Right lobe of liver (tissue), 6 donors: ENCODE results near the gene PAK1. TPM values are rescaled to one million over a fixed set of nuclear protein-coding genes. Genes with fewer than 3 reads are reported as not detected.

ENCODE experiments used
- ATAC-seq, 4 donors: fragments of 200-7000 bp; cut with Tn5 transposase; one replicate each; pipeline ENCODE4 v1.9.1; 2020; ENCODE audit warnings: mild to moderate bottlenecking in 4 of 4, moderate library complexity in 4 of 4
- DNase-seq, 3 donors: peaks; one replicate each; pipeline ENCODE4 v3.0.0-alpha.2; 2020
- H3K27ac ChIP-seq, 3 donors: fragments of 200-600 bp; one replicate each; pipeline ENCODE4 v1.8.0; 2022
- H3K27me3 ChIP-seq, 2 donors: fragments of 200-600 bp; one replicate each; pipeline ENCODE4 v1.8.0; 2022
- H3K36me3 ChIP-seq, 4 donors: fragments of 200-600 bp; sonication (generic) in 1 of 4; one replicate each; pipeline versions ENCODE4 v1.5.1 to v1.8.0; 2017 to 2022; ENCODE audit warnings: control low read depth in 1 of 4
- H3K4me1 ChIP-seq, 4 donors: fragments of 200-600 bp; sonication (generic) in 1 of 4; one replicate each; pipeline versions ENCODE4 v1.5.1 to v1.8.0; 2017 to 2022; ENCODE audit warnings: control low read depth in 1 of 4
- H3K4me3 ChIP-seq, 3 donors: fragments of 200-600 bp; one replicate each; pipeline ENCODE4 v1.8.0; 2022
- H3K9me3 ChIP-seq, 4 donors: fragments of 200-600 bp; sonication (generic) in 1 of 4; one replicate each; pipeline versions ENCODE4 v1.5.1 to v1.8.0; 2017 to 2022; ENCODE audit warnings: control low read depth in 1 of 4
- CTCF ChIP-seq, 4 donors: fragments of 200-600 bp in 3 of 4; fragments of 450-650 bp in 1 of 4; IDR thresholded peaks; one replicate each; pipeline versions ENCODE4 v1.5.1 to v1.8.0; 2016 to 2022; ENCODE audit warnings: antibody characterized with exemption in 4 of 4, mild to moderate bottlenecking in 2 of 4
- POLR2A ChIP-seq: fragments of 450-650 bp; IDR thresholded peaks from one replicate; pipeline ENCODE4 v1.6.1; 2017; ENCODE audit warnings: antibody characterized with exemption, mild to moderate bottlenecking
- WGBS: methylation state at CpG from one replicate; pipeline ENCODE4 v1.1.6; 2018; ENCODE audit warnings: low coverage, low lambda C conversion rate; ENCODE audit not compliant: insufficient coverage; ENCODE audit errors: missing lambda C conversion rate; 5-methylcytosine and 5-hydroxymethylcytosine counted together
- intact Hi-C, 2 donors: fragments of 100-400 bp; cut with DNase I; formaldehyde crosslinking; loops; one replicate each; pipeline versions ENCODE4 v1.11.2 to v1.14.1; 2022
- total RNA-seq, 6 experiments: library from RNA; depleted of rRNA in 2 of 6; stranded (reverse); fragments of >200 nt in 2 of 6; fragmentation: NEBNext Ultra II Directional in 3 of 6; extraction: Animal tissue kit (Norgen Biotek cat#: 25700) in 3 of 6; gene quantifications; one replicate each; pipeline versions ENCODE4 v1.1.0 to v1.2.4, GENCODE V29; 2016 to 2023
- donor health status: DM: no; HTN: yes; CAD: no.
- donor health status: DM: no; HTN: no; CAD: no.
- donor health status: DM: no; HTN: no; CAD: no.
- donor health status: DM: no; HTN: yes; CAD: no.
- donor health status: DM: no; HTN: yes; CAD: no.

The PAK1 gene
- total RNA-seq, 6 experiments from 2014 or later: 7.3 to 14.5 (median 9.3) TPM

GRCh38 chr11:77510095-77510494 is 36.2 kb upstream of the PAK1 start:
- WGBS: 78% methylated on average over 3 of the region's 3 CpGs
- H3K27me3 ChIP-seq: no peaks in the 10 kb centered on the region

DNA sequence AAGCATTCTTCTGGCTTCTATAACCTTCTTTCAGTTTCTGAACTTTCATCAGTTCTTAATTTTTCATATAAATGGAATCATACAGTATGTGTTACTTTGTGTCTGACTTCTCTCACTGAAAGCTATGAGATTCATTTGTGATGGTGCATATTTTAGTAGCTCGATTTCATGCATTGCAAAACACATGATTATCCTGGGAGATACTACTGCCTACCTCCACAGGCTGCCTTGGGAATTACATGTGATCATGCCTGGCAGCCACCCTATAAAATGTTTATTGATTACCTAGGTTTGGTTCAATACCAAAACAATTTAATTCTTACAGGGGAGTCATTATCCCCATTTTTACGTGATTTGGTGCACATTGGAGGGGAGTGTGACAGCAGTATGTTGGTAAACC is 34.1 kb upstream of the PAK1 start:
- TF ChIP-seq POLR2A (no peak), CTCF (IDR thresholded peaks at IDR 0.05) (peak; percentile 28 to 48 (median 32))
- Histone ChIP-seq H3K36me3 (no peaks in the 10 kb centered on the region), H3K27me3 (no peaks in the 10 kb centered on the region), H3K4me3 (no peak overlapping the region), H3K4me1 (no peaks in the 10 kb centered on the region), H3K9me3 (no peaks in the 10 kb centered on the region), H3K27ac (no peak overlapping the region)
- DNase-seq: no peak
- WGBS: 23% methylated on average over 2 of the region's 2 CpGs
- intact Hi-C loops: no loop called here
- ATAC-seq: peak; percentile 34 to 56 (median 47)

More at GRCh38 chr11:77510095-77510494, 36.2 kb upstream of the PAK1 start:
- no peaks in the 10 kb centered on the region for H3K9me3 ChIP-seq
- DNase-seq (no peak), ATAC-seq (no peak)
- intact Hi-C loops: no loop called here
- no peaks in the 10 kb centered on the region for H3K4me1 ChIP-seq
- no peaks in the 10 kb centered on the region for H3K36me3 ChIP-seq
- TF ChIP-seq CTCF (IDR thresholded peaks at IDR 0.05) (no peak), POLR2A (no peak)
- no peak overlapping the region for H3K4me3 ChIP-seq
- H3K27ac ChIP-seq: no peak overlapping the region

DNA sequence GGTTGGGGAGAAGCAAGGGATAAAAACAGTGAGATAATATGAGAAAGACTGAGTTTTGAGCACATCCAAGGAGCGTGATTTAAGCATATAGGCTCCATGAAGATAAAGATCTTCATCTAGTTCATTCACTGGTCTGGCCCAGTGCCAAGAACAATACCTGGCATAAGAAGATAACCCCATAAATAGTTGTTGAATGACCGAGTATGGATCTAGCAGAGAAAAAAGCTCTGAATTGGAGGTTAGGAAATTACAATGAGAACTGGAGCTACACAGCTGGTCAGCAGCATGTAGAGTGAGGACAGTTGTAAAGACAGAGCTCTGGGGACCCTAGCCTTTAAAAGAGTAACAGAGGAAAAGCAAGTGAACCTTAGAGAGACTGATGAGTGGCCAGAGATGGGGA is 33.0 kb upstream of the PAK1 start:
- DNase-seq (no peak), ATAC-seq (no peak)
- H3K4me1 ChIP-seq: no peaks in the 10 kb centered on the region
- H3K36me3 ChIP-seq: no peaks in the 10 kb centered on the region
- H3K4me3 ChIP-seq: no peak overlapping the region
- intact Hi-C loops: no loop called here
- no peaks in the 10 kb centered on the region for H3K27me3 ChIP-seq
- 65% methylated on average over 2 of the region's 2 CpGs for WGBS
- H3K9me3 ChIP-seq: no peaks in the 10 kb centered on the region
- H3K27ac ChIP-seq: no peak overlapping the region
- no peak for TF ChIP-seq CTCF (IDR thresholded peaks at IDR 0.05)
- TF ChIP-seq POLR2A: no peak

- no peak for DNase-seq
- TF ChIP-seq CTCF (IDR thresholded peaks at IDR 0.05) (no peak), POLR2A (no peak)
- Histone ChIP-seq H3K4me3 (no peak overlapping the region), H3K9me3 (no peaks in the 10 kb centered on the region), H3K36me3 (no peaks in the 10 kb centered on the region), H3K27me3 (no peaks in the 10 kb centered on the region), H3K27ac (no peak overlapping the region), H3K4me1 (no peaks in the 10 kb centered on the region)
- WGBS: 72% methylated on average over 3 of the region's 3 CpGs
- intact Hi-C loops: no loop called here
- ATAC-seq: no peak
Observed at GRCh38 chr11:77505956-77506355, 32.1 kb upstream of the PAK1 start.

DNA sequence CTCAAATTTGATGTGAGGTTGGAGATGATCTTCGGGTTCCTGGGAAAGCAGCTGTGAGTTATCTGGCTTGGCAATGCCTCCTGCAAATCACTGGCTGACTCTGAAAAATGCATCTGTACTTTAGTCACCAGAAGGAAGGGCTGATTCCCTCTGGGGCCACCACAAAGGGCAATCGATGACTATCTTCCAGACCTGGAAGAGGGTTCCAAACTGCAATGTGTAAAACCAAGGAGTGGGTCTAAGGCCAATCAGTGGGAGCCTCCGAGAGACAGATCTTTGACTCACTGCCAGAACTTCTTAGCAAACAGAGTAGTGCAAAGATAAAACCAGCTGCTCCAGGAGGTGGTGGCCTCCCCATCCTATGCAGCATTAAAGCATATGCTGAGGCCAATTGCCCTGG is 29.1 kb upstream of the PAK1 start:
- Histone ChIP-seq H3K36me3 (no peaks in the 10 kb centered on the region), H3K27ac (no peak overlapping the region), H3K4me1 (no peaks in the 10 kb centered on the region), H3K27me3 (no peaks in the 10 kb centered on the region), H3K4me3 (no peak overlapping the region), H3K9me3 (no peaks in the 10 kb centered on the region)
- intact Hi-C loops: no loop called here
- no peak for ATAC-seq
- WGBS: 27% methylated on average over 2 of the region's 3 CpGs
- no peak for DNase-seq
- TF ChIP-seq POLR2A (no peak), CTCF (IDR thresholded peaks at IDR 0.05) (no peak)
